ENCODE measurements around the gene ATP6V0C.

ATP6V0C gene

DNA sequence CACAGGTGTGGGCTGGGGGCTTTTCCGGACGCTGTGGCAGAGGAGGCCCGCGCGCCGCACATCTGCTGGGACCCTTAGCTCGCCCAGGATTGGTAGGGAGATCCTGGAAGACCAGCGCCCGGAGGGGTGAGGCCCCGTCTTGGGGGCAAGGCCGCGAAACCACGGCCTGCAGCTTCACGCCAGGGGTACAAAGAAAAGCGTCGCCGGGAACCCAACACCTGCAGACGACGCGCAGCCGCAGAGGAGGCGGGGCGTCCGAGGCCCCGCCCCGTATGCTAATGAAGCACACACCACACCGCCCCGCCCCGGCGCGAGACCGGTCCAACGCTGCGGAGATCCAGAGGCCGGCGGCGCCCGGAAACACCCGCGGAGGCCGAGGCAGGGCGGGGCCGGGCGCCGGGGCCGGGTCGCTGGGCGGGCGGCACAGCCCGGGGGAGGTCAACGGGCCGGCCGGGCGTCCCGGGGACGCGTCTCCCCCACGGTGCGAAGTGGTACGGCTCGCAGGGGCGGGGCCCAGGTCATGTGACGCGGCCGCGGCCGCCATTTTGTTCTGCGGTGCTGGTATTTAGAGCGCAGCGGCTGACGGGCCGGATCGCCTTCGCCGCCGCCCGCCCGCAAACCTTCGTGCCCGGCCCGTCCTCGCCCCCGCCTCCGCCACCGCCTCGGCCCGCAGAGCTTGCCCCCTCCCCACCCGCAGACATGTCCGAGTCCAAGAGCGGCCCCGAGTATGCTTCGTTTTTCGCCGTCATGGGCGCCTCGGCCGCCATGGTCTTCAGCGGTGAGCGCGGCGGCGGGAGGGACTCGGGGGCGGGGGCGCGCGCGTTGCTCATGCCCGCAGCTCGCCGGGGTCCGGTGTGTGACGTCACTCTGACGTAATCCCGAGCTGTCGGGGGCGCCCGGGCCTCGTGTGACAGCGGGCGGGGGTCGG is at the start of gene ATP6V0C:
Gene ATP6V0C, plus strand, starts transcription at position 548 of the 928 bp plus-strand sequence. Its CDS starts 152 bp downstream, at position 700.
- DNase-seq = peak; percentile 97

DNA sequence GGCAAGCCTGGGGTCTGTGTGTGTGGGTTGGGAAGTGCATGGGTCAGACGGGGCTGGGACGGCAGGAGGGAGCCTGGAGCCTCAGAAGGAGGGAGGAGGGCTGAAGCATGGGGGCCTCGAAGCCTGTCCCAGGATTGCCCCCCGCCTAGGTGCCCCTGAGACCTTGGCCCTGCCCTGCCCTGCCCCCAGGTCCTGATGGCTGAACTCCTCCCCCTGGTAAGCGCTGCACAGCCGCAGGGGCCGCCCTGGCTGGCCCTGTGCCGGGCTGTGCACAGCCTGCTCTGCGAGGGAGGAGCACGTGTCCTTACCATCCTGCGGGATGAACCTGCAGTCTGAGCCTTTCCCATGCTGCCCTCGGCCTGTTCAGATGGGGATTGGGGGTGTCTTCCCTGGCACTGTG is 49.4 kb upstream of the ATP6V0C start:
- no peak for DNase-seq

DNA sequence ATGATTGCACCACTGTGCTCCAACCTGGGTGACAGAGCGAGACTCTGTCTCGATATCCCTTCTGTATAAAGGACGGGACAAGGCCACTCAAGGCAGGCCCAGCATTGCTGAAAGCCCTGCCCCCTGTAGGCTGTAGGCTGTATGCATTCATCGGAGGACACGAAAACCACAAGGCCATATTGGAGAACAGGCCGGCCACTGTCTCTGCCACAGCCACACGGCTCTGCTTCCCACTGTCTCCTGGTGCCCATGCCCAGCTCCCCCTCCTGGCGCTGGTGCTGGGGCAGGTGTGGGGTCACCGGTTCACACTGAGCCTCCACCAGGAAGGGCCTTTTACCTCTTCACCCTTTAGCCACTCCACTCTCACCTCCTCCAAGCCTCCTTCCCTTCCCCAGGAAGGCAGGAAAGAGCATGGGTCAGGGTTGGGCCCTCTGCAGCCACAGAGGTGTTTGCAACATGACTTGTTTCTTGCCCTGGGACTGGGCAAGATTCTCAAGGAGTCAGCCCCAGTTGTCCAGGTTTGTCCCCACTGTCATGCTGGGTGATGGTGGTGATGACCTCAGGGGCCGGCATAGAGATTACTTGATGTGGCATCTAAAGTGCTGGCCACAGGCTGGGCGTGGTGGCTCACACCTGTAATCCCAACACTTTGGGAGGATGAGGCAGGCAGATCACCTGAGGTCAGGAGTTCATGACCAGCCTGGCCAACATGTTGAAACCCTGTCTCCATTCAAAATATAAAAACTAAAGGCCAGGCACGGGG is 47.9 kb upstream of the ATP6V0C start:
- no peak for DNase-seq

DNA sequence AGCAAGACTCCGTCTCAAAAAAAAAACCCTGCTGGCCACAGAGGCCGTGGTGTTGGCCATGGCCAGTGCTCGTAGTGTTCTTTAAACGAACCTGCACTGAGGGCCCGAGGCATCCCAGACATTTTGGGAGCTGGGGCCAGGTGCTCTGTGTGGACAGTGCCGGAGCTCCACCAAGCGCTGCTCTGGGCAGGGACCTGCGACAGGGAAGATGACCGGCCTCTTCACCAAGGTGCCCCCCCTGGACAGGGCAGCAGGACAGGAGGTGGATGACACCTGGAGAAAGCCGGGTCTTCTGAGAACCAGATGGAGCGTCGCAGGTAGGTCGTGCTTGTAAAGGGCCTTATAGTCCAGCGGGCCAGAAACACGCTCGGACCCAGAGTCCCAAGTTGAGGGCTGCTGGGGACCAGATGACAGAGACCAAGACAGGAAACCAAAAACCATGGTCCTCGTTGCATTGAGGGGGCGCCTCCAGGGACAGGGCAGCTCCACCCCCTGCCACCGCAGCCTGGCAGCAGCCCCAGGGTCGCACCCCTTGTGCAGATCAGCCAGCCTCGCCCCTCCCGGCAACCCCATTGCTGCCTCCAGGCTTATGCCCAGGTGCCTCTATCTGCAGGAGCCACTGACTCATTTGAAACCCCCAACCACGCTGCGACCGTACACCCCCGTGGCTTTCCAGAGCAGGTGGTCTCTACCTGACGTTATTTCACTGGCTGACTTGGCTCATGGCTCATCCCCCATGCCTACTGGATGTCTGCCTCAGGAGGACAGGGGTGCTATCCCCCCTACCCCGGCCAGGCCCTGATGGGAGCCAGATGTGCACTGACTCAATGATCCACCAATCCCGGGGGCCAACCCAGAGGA is 46.9 kb upstream of the ATP6V0C start:
- no peak for DNase-seq

DNA sequence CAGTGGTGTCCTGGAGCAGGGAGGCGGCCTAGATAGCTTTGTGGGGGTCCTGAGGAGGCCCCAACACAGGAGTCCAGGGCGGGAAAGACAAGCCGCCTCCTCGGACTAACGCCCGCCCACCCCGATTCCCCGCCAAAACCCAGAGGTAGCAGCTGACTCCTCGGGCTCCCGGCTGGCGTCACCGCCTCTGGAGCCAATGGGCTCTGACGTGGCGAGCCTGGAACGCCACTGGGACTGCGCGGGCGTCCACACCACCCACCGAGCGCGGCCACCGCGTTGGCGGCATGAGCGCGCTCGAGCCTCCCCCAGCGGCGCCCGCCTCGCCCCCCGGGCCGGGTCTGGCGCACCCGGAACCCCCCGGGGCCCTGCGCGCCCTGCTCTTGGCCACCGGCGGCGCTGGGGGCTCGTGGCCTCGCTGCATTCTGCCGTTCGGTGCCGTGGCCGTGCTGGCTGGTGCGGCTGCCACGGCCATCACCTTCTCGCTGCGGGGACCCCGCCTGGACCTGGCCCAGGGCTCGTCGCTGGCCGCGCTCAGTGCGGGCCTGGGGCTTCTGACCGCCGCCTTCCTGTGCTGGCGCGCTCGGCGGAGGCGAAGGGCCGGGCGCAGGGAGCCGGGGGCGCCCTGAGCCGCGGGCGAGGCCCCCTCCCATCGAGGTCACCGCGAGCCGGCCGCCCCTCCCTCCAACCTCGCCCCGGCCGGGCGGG is 46.1 kb upstream of the ATP6V0C start:
- DNase-seq = no peak

DNA sequence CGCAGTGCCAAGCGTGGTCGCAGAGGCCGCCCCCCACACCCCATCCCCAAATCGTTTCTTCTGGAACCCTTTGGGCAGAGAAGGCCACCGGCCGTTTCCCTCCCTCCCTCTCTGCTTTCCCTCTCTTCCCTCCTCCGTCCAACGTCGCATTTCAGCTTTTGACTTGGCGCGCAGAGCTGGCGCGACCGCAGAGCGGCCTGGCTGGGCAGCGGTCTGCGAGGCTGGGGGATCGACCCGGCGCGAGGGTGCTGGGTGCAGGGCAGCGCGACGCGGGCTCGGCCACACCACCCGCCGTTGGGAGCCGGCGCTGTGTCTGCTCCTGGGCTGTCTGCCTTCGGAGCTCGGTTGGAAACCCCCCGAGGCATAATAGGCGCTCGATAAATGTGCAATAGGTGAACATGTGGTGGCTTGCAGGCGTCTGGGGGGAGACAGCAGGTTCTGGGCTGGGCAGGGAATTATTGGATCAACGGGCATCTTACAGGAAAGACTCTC is 45.5 kb upstream of the ATP6V0C start:
- DNase-seq = no peak

DNA sequence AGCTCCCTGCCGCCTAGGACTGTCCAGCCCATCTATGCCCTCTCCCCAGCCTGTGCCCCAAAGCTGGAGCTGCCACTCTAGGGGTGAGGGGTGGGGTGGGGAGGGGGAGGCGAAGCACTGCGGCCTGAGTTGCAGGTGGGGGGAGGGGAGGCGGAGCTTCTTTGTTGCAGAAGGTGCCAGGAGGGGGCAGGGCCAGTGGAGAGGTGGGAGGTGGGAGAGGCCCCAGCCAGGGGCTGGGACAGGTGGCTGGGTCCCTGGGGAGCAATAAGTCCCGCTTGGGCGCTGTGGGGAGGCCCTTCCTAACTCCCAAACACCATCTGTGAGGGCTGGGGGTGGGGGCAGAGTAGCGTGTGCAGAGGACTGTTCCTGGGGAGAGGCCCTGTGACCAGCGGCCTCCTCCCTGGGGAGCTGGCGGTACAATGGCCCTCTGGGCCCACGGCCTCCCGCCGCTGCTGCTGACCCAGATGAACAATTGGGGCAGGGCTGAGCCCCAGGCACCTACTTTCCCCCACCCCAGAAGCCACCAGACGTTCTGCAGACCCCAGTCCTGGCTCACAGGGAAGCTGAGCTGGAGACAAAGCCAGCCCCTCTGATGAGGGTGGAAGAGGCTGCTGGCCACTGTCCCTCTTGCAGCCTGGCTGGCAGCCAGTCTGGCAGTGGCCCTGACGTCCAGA is 44.9 kb upstream of the ATP6V0C start:
- no peak for DNase-seq

DNA sequence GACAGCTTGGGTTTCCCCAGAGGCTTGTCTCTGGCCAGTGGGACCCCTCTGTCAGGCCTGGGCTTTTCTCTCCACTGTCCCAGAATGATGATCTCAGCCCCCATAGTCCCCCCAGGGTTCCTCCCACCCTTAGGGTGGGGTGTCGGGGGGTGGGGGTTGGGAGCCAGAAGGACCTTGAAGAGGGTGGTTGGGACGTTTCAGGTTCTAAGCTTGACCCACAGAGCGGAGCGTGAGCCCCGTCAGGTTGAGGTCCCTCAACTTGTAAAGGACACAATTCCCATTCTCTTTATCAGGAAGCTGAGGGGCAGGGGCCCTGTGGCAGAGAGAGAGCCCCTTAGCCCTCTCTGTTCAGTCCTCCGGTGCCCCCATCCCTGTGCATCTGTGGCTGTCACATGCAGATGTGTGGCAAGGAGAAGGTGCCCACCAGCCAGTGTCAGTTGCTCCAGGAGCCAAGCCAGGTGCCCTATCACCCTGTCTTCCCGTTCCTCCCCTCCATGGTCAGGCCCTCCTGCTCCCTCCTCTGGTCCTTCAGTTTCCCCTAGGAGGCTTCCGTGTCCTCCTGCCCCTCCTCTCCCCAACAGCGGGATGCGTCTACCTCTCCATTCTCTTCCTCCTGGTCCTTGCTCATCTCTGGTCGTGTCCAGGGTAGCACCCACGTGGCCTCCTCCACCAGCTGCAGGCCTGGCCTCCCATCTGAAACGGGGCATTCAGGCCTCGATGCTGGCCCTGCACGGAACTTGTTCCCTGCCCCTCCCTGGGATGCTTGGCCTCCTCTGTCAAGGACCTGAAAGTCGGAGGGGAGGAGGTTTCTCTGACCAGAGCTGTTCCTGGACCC is 44.1 kb upstream of the ATP6V0C start:
- no peak for DNase-seq

DNA sequence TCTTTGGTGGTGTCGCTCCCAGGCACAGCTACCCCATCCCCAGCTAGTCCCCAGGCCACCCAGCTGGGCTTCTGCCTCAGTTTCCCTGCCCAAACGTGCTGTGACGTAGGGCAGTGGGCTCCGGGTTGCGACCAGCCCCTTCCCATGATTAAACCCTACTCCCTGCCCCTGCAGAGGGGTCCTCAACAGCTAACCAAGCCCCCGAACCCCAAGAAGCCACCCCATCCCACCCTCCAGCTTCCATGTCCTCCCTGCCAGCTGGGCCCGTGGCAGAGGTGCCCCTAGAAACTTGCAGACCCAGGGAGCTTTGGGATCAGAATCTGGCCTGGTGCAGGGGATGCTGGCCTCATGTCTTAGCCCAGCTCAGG is 43.5 kb upstream of the ATP6V0C start:
- no peak for DNase-seq

DNA sequence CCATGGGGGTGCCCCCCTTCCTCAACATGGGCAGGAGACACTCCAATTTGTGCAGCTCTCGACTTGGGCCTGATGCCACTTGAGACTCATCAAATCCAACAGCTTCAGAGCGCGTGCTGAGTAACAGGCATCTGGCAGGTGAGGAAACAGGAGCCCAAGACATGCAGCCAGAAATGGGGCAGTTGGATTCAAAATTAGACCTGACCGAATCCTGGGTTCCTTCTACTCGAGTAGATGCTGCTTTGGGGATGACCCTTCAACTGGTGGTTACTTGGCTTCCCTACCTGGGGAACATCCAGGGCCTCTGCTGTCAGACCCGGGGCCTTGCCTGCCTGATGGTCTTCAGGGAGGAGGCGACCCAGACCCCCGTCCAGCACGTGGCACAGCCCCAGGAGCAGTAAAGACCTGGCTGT is 43.1 kb upstream of the ATP6V0C start:
- DNase-seq = no peak

DNA sequence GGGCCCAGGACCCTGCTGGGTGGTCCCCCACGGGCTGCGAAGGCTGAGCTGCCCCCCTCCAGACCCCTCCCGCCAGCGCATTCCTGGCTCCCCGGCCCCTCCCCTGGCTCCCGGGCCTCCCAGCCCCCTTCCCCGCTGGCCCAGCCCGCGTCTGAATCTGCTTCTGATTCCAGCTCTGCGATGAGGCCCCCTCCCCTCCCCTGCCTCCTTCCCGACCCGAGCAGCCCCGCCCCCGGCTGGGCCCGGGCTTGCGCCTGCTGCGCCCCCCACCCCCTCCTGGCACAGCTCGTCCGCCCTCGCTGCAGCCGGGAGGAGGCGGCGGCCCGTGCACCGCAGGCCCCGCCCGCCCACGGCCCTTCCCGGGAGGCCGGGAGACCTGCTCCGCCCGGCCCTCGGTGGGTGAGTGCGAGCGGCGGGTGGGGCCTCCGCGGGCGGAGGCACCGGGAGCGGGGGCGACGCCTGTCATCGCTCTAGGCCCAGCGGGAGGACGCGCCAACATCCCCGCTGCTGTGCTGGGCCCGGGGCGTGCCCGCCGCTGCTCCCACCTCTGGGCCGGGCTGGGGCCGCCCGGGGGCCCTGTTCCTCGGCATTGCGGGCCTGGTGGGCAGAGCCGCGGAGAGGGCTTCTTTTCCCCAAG is 42.6 kb upstream of the ATP6V0C start, which contains the start of gene NTN3:
Gene NTN3, plus strand, starts transcription at position 282 of the 637 bp plus-strand sequence. CDS start 405 bp downstream, outside the sequence.
- peak; percentile 20 for DNase-seq

DNA sequence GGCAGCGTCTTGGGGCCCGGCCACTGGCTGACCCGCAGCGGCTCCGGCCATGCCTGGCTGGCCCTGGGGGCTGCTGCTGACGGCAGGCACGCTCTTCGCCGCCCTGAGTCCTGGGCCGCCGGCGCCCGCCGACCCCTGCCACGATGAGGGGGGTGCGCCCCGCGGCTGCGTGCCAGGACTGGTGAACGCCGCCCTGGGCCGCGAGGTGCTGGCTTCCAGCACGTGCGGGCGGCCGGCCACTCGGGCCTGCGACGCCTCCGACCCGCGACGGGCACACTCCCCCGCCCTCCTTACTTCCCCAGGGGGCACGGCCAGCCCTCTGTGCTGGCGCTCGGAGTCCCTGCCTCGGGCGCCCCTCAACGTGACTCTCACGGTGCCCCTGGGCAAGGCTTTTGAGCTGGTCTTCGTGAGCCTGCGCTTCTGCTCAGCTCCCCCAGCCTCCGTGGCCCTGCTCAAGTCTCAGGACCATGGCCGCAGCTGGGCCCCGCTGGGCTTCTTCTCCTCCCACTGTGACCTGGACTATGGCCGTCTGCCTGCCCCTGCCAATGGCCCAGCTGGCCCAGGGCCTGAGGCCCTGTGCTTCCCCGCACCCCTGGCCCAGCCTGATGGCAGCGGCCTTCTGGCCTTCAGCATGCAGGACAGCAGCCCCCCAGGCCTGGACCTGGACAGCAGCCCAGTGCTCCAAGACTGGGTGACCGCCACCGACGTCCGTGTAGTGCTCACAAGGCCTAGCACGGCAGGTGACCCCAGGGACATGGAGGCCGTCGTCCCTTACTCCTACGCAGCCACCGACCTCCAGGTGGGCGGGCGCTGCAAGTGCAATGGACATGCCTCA is 41.9 kb upstream of the ATP6V0C start:
- DNase-seq = no peak

DNA sequence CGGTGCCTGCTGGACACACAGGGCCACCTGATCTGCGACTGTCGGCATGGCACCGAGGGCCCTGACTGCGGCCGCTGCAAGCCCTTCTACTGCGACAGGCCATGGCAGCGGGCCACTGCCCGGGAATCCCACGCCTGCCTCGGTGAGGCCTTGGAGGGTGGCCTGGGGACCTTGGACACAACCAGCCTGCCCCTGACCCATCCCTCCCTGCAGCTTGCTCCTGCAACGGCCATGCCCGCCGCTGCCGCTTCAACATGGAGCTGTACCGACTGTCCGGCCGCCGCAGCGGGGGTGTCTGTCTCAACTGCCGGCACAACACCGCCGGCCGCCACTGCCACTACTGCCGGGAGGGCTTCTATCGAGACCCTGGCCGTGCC is 41.3 kb upstream of the ATP6V0C start:
- no peak for DNase-seq

DNA sequence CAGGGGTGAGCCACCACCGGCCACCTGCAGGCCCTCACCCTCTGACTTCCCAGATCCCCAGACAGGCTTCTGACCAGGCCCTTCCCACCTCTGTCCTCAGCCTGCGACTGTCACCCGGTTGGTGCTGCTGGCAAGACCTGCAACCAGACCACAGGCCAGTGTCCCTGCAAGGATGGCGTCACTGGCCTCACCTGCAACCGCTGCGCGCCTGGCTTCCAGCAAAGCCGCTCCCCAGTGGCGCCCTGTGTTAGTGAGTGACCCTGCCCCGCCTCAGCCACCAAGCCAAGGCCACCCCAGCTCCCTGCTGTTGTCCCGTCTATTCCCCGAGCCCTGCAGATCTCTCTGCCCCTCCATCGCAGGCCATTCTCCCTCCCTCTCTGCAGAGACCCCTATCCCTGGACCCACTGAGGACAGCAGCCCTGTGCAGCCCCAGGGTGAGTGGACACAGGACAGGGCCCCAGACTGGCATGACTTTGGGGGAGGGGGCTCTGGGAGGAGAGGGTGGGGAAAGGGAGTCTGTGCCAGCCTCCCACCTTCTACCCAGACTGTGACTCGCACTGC is 40.8 kb upstream of the ATP6V0C start:
- no peak for DNase-seq

DNA sequence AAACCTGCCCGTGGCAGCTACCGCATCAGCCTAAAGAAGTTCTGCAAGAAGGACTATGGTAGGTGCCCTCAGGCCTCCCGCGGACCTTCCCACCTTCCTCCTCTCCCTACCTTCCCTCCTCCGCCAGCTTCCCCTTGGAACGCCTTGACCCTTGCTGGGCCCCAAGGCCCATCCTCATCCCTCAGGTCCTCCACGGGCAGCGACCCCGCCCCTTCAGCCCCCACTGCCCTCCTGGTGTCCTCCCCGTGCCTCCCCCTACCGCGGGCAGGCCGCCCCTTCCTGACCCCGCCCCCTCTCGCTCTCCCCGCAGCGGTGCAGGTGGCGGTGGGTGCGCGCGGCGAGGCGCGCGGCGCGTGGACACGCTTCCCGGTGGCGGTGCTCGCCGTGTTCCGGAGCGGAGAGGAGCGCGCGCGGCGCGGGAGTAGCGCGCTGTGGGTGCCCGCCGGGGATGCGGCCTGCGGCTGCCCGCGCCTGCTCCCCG is 40.3 kb upstream of the ATP6V0C start:
- DNase-seq = peak; percentile 46

DNA sequence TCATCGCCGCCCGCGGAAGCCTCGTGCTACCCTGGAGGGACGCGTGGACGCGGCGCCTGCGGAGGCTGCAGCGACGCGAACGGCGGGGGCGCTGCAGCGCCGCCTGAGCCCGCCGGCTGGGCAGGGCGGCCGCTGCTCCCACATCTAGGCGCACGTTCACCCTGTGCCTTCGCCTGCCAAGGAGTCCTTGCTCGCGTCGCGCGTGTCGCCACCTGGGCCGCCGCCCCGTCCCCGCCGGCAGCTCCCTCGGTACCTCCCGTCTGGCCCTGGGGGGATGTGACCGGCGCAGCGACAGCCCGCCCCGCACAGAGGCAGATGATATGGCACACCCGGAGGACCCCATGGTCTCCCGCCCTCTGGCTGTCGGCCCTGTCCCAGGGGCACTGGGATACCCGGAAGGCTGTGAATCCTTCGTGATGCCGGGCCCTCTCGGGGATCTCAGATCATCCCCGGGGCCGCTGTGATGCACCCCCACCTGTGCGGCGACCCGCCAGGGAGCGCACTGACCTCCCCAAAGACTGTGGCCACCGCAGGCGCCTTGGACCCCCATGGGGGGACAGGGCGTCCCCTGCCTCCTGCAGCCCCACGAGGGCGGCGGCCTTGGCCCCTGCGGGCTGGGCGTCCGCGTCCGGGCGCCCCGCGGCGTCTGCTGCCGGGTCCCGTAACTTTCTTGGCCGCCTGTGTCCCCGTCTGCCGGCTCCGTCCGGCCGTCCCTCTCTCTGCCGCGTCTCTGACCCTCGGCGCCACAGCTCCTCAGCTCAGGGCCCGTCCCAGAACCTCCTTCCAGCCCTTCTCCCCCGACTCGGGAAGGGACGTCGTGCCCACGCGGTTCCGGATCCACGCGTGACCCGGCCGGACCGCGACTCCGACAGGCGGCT is 39.5 kb upstream of the ATP6V0C start:
- DNase-seq = peak; percentile 71

DNA sequence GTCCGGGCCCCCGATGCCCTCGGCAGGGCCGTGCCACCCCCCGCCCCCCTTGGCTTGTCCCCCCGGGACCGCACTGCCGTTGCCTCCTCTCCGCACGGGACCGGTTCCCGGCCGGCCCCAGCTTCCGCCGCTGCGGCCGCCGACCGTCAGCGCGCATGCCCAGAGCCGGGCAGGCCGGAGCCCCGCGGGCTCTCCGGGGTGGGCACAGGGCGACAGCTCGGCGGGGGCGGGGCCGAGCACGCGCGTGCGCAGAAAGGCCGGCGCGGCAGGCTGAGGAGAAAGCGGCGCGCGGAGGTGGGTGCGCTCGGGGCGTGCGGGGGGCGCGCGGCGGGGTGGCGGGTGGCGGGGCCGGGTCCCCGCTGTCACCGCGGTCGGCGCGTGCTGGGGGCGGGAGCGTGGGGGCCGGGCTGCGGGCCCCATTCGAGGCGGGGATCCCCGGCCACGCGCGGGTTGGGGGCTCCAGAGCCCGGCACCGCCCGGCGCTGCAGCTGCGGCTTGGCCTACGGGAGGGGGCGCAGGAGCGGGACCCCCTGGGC is 38.8 kb upstream of the ATP6V0C start, which contains the start of gene TBC1D24:
Gene TBC1D24, plus strand, starts transcription at position 251 of the 536 bp plus-strand sequence. CDS start 21,022 bp downstream, outside the sequence.
- DNase-seq = peak; percentile 86

All from CD4-positive, alpha-beta T cell treated with Interleukin-17A for 4 hours (primary cell).